NCI-H128 (cell line): ENCODE results near the gene GBGT1.

Experiments used
- DNase-seq: peaks from one replicate; lab custom pipeline; 2025; ENCODE audit not compliant: unreplicated experiment; lab: John Stamatoyannopoulos, UW

The GBGT1 gene

DNA sequence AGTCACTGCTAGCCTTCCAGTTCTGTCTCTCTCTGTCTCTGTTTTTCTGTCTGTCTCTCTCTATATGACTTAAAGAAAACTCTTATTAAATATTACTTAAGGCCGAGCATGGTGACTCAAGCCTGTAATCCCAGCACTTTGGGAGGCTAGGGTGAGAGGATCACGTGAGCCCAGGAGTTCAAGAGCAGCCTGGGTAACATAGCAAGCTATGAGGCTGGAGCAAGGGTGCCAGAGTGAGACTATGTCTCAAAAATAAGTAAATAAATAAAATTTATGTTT lies 1.7 kb upstream of the GBGT1 start:
- DNase-seq: no peak

- DNase-seq: no peak
Measured at GRCh38 chr9:133164191-133164590, 477 bp upstream of the GBGT1 start.

- DNase-seq: no peak
Measured at GRCh38 chr9:133162861-133163503, 732 bp downstream of the GBGT1 start.

DNA sequence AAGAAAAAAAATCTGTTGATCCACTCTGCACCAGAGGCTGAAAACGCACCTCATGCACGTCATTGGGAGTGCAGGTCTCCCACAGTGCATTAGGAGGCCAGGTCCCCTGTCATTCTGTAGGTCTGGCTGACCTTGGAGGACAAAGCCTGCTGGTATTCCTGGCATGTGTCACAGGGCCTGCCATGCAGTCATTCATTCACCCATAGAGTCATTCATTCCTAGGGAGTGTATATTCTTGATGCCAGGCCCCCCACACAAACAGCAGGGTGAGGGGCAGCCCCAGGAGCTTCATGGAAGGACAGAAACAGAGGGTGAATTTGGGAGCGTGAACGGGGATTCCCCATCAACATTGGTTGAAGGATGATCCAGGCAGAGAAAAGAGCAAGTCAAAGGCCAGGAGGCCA lies 2.2 kb downstream of the GBGT1 start:
- DNase-seq: no peak

DNA sequence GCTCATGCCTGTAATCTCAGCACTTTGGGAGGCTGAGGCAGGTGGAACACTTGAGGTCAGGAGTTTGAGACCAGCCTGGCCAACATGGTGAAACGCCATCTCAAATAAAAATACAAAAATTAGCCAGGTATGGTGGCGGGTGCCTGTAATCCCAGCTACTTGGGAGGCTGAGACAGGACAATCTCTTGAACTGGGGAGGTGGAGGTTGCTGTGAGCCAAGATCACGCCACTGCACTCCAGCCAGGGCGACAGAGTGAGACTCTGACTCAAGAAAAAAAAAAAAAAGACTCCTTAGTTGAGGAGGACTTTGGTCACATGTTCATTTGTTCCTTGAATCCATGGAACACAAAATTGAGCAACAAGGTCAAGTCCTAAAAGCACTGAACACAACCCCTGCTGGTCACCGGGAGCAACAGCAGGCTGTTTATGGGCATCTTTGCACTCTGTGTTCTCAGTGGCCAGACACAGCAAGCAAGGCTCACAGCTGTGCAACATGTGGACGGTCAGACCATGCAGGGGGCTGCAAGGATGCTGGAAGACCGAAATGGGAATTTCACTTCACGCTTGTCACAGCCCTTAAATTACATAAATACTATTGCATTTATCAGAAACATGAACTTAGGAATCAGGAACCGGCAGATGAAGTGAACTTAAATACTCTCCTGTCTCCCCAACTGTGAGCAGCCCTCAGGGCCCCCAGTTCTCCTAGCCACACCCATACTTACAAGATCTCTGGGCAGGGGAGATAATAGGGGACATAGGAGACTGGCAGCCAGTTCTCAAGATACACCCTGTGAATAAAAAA lies 2.8 kb downstream of the GBGT1 start:
- DNase-seq: no peak

DNA sequence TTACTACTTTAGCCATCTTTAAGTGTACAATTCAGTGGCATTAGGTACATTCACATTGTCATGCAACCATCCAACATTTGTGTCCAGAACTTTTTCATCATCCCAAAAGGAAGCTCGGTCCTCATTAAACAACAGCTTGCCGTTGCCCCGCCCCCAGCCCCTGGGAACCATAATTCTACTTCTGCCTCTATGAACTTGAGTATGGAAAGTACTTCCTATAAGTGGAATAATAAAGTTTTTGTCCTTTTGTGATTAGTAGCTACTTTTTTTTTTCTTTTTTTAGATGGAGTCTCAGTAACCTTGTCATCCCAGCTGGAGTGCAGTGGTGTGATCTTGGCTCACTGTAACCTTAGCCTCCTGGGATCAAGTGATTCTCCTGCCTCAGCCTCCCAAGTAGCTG lies 5.0 kb downstream of the GBGT1 start:
- no peak for DNase-seq

- no peak for DNase-seq
Measured at GRCh38 chr9:133155156-133155555, 8.6 kb downstream of the GBGT1 start.

- no peak for DNase-seq
Measured at GRCh38 chr9:133154097-133154989, 9.4 kb downstream of the GBGT1 start.

GRCh38 chr9:133153227-133154096 lies 10.3 kb downstream of the GBGT1 start:
- no peak for DNase-seq

DNA sequence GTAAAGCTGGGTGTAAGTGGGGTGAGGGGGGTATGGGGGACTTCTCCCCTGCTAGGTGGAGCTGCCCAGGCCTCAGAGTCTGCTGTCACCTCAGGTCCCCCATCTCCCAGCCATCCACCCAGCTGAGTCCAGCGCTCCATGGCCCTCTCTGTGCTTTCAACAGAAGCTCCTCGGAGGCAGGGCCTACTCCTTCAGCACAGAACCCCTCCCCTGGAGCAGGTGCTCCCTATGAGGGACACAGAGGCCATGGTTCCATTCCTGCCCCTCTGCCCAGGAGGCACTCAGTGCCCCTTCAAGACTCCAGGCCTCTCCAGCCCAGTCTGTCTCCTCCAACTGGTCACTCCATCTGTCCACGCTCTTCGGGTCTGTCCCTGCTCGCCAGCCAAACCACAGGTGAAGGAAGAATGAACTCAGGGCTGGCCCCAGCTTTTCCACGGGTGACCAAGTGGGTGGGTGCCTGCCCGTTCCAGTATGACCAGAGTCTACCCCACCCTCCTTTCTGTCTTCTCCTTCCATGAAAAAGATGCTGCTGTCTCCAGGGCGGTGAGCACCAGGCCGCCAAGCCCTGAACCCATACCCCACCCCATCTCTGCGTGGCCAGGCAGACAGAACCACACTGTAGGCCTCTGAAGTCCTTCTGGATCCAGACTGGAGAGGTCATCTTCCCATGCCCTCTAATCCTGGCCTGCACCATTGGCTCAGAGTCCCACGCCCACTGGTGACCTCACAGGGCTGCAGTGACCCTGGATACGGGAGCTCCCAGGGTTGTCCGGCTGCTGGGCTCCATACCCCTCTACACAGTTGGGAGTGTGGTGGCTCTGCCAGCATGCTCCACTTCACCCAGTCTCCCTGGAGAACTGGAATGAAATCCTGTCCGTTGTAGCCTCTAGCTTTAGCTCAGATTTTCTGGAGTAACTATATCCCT lies 11.9 kb downstream of the GBGT1 start:
- no peak for DNase-seq

- no peak for DNase-seq
Measured at GRCh38 chr9:133151041-133151440, 12.7 kb downstream of the GBGT1 start.

DNA sequence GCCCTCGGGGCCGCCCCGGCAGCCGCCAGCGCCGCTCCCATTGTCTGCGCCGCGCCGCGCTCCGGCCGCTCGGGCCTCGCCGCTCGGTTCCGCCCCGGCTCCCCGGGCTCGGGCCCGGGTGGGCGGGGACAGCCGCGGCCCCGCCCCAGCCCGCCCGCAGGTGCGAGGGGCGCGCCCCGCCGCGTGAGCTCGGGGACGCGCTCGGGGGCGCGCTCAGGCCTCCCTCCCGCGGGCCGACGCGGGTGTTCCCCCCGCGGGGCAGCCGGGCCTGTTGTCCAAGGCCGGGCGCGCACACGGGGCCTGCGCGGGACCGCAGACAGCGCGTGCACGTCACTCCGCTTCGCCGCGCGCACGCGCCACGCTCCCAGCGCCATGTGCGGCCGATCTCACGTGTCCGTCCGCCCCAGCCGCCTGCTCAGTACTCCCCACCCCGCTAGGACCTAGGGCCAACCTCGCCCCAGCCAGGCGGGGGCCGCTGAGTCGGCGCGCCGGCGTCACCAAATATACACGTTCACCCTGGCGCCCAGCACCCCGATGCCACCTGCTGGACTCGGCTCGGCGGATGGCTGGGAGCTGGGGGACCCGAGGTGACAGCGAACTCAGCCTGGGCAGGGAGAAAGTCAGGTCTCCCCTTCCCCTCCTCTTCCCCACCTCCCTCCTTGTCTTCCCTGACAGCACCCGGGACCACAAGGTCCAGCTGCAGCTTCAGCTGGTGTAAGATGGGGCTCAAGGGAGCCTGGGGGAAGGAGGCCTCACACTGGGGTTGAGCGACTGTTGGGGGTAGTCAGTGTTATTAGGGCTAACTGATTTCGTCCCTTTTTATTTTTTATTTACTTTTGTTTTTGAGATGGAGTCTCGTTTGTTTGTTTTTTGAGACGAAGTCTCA lies 14.3 kb downstream of the GBGT1 start:
- DNase-seq: peak; percentile 78

- DNase-seq: no peak
Measured at GRCh38 chr9:133148199-133149129, 15.2 kb downstream of the GBGT1 start.

- peak; percentile 60 for DNase-seq
Measured at GRCh38 chr9:133147412-133148198, 16.1 kb downstream of the GBGT1 start.

DNA sequence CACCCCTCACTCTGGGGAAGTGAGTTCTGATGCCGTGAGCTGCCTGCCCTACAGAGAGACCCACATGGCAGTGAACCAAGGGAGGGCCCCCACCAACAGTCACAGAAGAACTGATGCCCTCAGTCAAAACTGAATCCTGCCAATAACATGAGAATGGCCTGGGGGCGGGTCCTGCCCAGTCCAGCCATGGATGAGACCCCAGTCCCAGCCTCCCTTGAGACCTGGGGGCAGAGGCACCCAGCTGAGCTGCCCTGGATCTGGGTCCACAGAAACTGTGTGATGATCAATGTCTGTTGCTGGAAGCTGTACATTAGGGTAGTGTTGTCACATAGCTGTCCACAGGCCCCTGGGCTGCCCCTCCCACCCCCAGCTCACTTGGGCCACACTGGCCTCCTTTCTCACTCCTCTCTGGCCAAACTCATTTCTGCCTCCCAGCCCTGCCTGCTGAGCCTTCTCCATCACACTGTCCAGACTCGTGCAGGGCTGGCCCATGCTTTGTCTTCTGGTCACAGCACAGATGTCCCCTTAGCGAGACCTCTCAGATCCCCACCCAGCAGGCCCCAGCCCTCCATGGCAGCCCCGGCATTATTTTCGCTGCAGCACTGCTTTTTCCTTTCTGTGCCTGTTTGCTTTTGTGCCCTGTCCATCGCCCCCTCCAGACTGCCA lies 16.8 kb downstream of the GBGT1 start:
- DNase-seq: no peak
